ENCODE data around the gene AKR7A3.

GRCh38 chr1:19255288-19255687 is 33.3 kb downstream of the AKR7A3 start:
- no peak for TF ChIP-seq CTCF (IDR thresholded peaks at IDR 0.05)
- TF ChIP-seq POLR2A (IDR thresholded peaks at IDR 0.05) = no peak
